ENCODE measurements around the gene DSCAML1. TPM values are rescaled to one million over a fixed set of nuclear protein-coding genes. Genes with fewer than 3 reads are reported as not detected.
A peak's percentile ranks its signal among the peaks of the same experiment; 100 is the strongest.

The DSCAML1 gene
- total RNA-seq, 2 donors from 2014 or later, result 0.33 to 1.6 TPM

DNA sequence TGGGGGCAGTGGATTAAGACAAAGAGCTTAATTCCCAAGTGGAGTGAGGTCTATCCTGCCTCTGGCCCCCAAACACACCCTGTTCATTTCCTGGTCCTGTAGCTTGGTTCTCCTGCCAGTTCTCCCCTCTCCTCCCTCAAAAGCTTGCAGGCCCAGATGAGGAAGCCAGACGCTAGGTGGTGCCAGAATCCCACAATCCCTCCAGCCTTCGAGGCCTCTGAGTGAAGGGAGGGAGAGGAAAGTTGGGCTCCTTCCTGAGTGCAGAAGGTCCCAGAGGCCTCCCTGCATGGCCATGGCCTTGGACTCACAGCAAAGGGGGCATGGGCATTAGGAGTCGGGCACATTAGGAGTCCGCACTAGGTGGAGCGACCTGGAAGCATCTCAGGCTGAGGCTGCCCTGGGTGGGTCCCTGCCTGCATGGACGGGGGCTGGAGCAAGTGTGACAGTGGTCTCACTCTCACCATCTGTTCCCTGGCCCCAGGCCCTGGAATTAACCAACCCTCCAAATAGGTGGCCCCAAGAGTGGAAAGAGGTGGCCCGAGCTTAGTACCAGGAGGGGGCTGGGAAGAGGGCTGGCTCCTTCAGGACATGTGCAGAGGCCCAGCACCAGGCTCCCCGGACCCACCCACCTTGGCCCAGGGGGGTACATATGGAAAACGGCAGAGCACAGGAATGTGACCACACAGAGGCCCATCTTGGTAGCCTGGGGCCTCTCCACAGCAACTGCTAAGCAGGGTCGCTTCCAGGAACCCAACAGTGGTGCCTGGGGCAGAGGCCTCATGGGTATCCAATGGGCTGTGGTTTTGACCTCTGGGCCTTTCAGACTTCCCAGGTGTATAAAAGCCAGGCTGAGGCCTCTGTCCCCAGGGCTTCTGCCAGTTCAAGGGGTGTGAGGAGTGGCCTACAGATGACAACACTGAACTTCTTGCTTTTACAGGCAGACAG, 22.4 kb upstream of the DSCAML1 start:
- no peak for TF ChIP-seq POLR2A (IDR thresholded peaks at IDR 0.05)
- TF ChIP-seq, protein P1, sequence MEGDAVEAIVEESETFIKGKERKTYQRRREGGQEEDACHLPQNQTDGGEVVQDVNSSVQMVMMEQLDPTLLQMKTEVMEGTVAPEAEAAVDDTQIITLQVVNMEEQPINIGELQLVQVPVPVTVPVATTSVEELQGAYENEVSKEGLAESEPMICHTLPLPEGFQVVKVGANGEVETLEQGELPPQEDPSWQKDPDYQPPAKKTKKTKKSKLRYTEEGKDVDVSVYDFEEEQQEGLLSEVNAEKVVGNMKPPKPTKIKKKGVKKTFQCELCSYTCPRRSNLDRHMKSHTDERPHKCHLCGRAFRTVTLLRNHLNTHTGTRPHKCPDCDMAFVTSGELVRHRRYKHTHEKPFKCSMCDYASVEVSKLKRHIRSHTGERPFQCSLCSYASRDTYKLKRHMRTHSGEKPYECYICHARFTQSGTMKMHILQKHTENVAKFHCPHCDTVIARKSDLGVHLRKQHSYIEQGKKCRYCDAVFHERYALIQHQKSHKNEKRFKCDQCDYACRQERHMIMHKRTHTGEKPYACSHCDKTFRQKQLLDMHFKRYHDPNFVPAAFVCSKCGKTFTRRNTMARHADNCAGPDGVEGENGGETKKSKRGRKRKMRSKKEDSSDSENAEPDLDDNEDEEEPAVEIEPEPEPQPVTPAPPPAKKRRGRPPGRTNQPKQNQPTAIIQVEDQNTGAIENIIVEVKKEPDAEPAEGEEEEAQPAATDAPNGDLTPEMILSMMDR (IDR thresholded peaks at IDR 0.05), result peak in 5 of 7 experiments; percentile 39 to 73 (median 67)
- peaks cover 64% of the 10 kb centered on the region for H3K4me1 ChIP-seq
- ATAC-seq, result peak; percentile 8
- 38 to 54% methylated on average over 9 to 10 of the region's 10 CpGs for WGBS, 2 donors
- no peak overlapping the region for H3K4me3 ChIP-seq
- H3K27ac ChIP-seq, result peak overlapping the region; percentile 10 to 88 (median 86)
- H3K36me3 ChIP-seq (replicated peaks in 1 of 2; ENCODE audit: insufficient read depth in 1 of 2, low read depth in 2 of 2), result no peaks in the 10 kb centered on the region
- no peaks in the 10 kb centered on the region for H3K27me3 ChIP-seq
- DNase-seq, result peak; percentile 64 to 81 (median 78)
- H3K9me3 ChIP-seq, result no peaks in the 10 kb centered on the region
- intact Hi-C loops (cut with DNase I), result loop anchor here (5.0 kb wide), 1 partner anchor 128 kb away; no protein-coding TSS in a partner anchor

DNA sequence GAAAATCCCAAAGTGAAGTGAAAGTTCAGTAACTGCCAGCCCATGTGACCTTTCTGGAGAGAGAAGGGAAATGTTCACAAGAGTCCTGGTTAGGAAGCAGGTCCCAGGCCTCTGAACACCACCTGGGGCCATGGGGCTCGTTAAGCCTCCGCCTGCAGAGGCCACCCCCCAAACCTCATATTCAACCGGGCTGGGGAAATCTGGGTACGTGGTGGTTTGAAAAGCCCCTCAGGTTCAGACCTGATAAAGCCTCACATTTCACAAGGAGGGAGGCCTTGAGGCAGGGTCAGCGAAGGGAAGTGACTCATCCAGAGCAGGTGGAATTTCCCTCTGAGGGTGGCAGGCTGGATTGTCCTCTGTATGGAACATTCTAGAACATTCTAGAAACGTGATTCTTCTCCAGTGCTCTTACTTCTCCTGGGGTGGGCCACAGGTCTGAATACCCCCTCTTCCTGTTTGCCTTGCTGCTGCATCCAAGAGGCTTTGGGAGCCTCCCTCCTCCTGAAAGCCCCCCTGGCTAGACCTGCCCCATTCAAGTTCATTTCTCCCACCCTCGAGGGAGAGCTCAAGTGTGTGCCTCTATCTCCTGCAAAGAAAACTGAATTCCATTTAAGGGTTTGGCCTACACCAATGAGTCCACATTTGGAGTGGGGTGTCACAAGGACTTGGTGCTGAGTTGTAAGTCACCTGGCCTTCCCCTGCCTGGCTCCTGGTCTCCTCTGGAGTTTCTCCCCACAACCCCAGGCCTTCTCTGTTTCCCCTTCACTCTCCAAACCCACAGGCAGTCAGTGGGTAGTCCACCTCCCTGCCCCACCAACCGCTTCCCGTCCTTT, 21.2 kb upstream of the DSCAML1 start:
- ATAC-seq (peak; percentile 15), DNase-seq (peak in 1 of 4 donors; percentile 47)
- Histone ChIP-seq H3K27ac (peak overlapping the region; percentile 66 to 88 (median 86)), H3K9me3 (no peaks in the 10 kb centered on the region), H3K27me3 (no peaks in the 10 kb centered on the region), H3K4me1 (peaks cover 65% of the 10 kb centered on the region), H3K4me3 (no peak overlapping the region), H3K36me3 (replicated peaks in 1 of 2; ENCODE audit: insufficient read depth in 1 of 2, low read depth in 2 of 2) (no peaks in the 10 kb centered on the region)
- intact Hi-C loops (cut with DNase I), result no loop called here
- WGBS, 2 donors, result 33 to 42% methylated on average over 9 of the region's 9 CpGs
- TF ChIP-seq, protein P1 (IDR thresholded peaks at IDR 0.05), result no peak
- peak in 1 of 3 donors; percentile 31 for TF ChIP-seq POLR2A (IDR thresholded peaks at IDR 0.05)

DNA sequence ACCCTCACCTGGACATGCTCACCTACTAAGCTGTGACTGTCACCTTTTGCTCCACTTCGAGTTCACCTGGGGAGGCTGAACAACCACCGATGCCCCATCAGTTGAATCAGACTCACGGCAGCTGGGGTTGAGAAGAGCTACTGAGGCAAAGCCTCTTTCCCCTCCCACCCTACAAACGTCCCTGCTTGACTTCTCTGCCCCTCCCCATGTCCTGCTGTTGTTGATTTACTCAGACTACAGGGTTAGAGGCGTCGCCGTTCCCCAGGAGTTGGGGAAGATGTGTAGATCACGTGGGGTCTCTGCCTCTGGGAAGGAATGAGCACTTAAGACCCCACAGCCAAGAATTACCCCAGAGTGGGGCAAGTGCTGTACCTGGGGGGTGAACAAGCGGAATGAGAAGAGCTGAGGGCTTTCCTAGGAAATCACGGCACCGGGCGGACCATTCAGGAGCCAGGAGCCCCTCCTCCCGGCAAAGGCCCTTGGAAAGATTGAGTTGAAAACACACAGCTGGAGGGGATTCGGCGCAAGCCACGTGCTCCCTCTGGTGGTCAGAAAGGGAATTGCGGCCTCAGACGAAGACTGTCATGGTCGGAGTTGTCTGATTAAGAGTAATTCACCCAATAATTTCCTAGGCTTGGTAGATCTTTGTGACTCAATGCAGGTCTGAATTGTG, 20.5 kb upstream of the DSCAML1 start:
- ATAC-seq, result peak; percentile 46
- no peaks in the 10 kb centered on the region for H3K9me3 ChIP-seq
- intact Hi-C loops (cut with DNase I), result no loop called here
- no peaks in the 10 kb centered on the region for H3K36me3 ChIP-seq (replicated peaks in 1 of 2; ENCODE audit: insufficient read depth in 1 of 2, low read depth in 2 of 2)
- no peak overlapping the region for H3K4me3 ChIP-seq
- WGBS, 2 donors, result 8 to 12% methylated on average over 19 of the region's 19 CpGs
- TF ChIP-seq POLR2A (IDR thresholded peaks at IDR 0.05), result peak in 1 of 3 donors; percentile 34
- TF ChIP-seq, protein P1 (IDR thresholded peaks at IDR 0.05), result peak; percentile 97 to 100 (median 99)
- peaks cover 65% of the 10 kb centered on the region for H3K4me1 ChIP-seq
- peak overlapping the region; percentile 66 to 88 (median 86) for H3K27ac ChIP-seq
- peak; percentile 79 to 84 (median 83) for DNase-seq
- no peaks in the 10 kb centered on the region for H3K27me3 ChIP-seq

DNA sequence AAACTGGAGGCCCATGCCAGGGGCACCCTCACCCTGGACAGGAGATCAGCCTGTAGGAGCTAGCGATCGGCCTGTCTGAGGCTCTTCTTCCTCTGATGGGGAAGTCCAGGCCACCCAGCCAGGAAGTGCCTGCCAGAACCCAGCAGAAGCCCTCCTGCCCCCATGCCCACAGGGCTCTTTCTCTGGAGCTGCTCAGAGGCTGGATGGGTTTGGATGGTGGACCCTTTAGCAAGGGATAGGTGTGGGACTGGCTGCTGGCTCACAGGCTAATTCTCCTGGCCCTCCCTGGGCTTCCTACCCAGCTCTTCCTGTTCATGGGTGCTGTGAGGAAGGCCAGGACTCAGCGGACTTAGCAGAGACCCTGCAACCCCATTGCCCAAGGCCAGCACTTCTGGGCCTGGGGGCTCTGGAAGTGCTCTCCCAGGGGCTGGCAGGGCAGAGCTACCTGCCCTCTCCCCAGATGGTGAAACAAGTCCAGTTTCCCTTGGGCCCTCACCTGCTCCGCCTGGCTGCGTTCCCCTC, 19.9 kb upstream of the DSCAML1 start:
- ATAC-seq (peak; percentile 1), DNase-seq (peak in 1 of 4 donors; percentile 25)
- peaks cover 65% of the 10 kb centered on the region for H3K4me1 ChIP-seq
- TF ChIP-seq, protein P1 (IDR thresholded peaks at IDR 0.05), result no peak
- no peak for TF ChIP-seq POLR2A (IDR thresholded peaks at IDR 0.05)
- no peaks in the 10 kb centered on the region for H3K27me3 ChIP-seq
- intact Hi-C loops (cut with DNase I), result no loop called here
- H3K36me3 ChIP-seq (replicated peaks in 1 of 2; ENCODE audit: insufficient read depth in 1 of 2, low read depth in 2 of 2), result no peaks in the 10 kb centered on the region
- 60 to 65% methylated on average over 4 to 5 of the region's 5 CpGs for WGBS, 2 donors
- no peaks in the 10 kb centered on the region for H3K9me3 ChIP-seq
- H3K27ac ChIP-seq, result peak overlapping the region; percentile 66 to 88 (median 86)
- H3K4me3 ChIP-seq, result no peak overlapping the region
